ENCODE results near the gene MKRN3.
"Not testable (repeated sequence)": the region's sequence is repeated elsewhere in the genome, so short reads cannot be mapped to it uniquely, and the experiment has no call there.

MKRN3 gene

DNA sequence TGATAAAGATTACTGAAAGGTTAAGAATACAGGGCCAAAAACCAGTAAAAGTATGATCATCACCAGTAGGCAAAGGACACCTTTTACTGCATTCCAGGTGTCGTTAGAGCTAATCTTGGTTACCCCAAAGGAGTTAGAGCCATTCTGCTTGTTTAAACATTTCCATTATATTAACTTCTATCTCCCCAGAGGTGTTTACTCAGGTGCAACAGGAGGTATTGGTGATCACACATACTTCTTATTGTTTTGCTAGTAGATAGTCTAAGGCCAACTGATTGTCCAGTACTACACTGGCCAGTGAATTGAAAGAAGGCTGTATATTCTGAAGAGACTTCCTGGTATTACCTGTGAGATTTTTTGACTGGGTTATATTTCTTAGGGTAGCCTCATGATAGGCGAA is 22.8 kb downstream of the MKRN3 start:
- no peak for DNase-seq (ENCODE audit: low read depth in 2 of 2)

DNA sequence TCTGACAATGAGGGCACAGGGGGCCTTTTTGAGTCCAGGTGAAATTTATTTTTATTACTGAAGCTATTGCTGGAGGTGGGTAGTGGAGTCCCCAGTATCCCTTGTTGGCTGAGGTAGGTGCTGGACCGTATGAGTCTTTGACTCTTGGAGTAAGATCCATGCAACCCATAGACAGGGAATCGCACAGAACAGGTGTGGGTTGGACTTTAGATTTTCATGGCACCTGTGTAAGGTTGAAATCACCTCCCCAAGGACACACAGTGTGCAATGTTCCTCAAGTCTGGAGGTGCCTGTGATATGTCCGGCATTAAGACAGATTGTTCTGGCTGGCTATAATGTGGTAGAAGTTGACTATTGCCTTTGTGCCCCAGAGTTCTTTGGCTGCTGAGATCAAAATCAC is 23.5 kb downstream of the MKRN3 start:
- DNase-seq (ENCODE audit: low read depth in 2 of 2), result no peak

DNA sequence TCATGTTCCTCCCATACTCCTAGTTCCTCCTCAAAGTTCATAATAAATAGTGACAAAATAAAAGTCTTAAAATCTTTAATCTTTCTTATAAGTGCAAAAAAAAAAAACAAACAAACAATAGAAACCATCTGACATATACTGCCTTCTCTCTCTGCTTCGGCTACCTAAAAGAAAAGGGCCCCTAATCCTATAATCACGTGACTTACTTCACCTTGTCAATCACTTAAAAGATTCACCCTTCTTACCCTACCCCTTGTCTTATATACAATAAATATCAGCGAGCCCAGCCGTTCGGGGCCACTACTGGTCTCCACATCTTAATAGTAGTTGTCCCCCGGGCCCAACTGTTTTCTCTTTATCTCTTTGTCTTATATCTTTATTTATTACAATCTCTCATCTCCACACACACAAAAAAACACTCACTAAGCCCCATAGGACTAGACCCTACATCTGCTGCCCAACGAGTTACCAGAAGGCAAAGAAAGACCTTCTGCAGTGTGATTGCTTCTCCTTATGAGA is 28.8 kb downstream of the MKRN3 start:
- no peak for DNase-seq (ENCODE audit: low read depth in 2 of 2)

DNA sequence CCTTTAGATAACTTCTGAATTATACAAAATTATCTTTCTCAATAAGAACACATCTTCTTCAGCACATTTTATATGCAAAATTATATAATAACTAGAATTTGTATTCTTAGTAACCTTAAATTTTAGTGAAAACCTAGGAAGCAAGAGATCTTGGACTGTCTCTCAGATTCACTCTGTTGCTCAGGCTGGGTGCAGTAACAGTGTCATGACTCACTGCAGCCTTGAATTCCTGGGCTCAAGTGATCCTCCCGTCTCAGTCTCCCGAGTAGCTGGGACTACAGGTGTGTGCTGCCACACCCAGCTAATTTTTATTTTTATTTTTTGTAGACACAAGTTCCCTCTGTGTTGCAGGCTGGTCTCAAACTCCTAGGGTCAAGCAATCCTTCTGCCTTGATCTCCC is 29.9 kb downstream of the MKRN3 start:
- DNase-seq (ENCODE audit: low read depth in 2 of 2), result no peak

DNA sequence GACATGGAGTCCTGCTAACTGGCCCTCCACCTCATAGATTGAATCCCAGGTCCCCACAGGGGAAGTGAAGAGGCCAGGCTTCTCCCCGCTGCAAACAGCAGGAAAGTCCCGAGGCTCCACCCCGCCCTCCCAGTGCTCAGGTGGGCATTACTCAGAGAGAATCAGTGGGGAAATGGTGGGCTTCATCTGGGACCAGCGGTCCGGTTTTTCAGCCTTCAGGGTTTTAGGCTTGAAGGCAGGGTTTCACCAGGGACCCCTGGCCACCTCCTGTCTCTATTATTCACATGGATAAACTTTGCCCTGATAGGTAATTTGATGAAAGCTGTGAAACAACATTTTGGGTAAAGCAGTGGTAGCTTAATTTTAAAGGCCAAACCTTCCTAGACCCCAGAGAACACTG is 31.3 kb downstream of the MKRN3 start:
- DNase-seq (ENCODE audit: low read depth in 2 of 2), result no peak

DNA sequence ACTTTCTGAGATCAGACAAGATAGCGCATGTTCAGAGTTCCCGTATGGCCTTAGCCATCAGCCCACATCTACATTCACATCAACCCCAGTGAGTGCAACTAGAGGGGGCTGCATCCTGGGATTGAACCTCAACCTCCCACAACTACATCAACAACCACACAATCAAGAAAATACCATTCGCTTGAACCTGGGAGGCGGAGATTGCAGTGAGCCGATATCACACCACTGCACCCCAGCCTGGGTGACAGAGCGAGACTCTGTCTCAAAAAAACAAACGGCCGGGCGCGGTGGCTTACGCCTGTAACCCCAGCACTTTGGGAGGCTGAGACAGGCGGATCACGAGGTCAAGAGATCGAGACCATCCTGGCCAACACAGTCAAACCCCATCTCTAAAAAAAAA is 31.8 kb downstream of the MKRN3 start:
- DNase-seq (ENCODE audit: low read depth in 2 of 2), result not testable (repeated sequence)

DNA sequence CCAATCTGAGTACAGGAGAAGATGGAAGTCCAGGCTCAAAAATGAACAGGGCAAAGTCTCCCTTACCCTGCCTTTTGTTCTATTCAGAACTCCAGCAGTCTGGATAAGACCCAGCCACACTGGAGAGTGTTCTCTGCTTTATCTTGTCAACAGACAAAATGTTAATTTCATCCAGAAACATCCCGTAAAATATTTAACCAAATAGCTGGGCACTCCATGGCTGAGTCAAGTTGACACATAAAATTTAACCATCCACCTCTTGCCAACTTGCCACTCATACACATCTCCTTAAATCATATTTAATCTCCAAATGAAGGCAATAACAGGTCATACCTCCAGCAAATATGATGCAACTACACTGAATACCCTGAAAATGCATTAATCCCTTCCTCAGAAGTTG is 33.6 kb downstream of the MKRN3 start:
- no peak for DNase-seq (ENCODE audit: low read depth in 2 of 2)

DNA sequence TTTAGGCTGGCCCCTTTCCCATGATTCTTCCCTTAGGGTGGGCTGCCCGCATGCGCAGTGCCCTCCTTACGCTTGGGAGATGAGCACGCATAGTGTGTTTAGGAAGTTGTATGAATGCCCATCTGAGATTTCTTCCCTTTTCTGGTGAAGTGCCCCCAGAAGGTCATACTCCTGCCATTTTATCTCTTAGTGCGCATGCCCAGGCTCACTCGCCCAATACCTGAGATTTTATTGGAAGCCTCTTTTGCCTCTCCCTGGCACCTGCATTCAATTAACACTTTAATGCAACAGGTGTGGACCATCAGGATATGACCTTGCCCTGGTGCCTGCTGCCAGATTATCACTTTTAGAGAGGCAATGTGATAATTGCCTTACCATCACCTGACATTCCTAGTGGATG is 36.6 kb downstream of the MKRN3 start:
- no peak for DNase-seq (ENCODE audit: low read depth in 2 of 2)

DNA sequence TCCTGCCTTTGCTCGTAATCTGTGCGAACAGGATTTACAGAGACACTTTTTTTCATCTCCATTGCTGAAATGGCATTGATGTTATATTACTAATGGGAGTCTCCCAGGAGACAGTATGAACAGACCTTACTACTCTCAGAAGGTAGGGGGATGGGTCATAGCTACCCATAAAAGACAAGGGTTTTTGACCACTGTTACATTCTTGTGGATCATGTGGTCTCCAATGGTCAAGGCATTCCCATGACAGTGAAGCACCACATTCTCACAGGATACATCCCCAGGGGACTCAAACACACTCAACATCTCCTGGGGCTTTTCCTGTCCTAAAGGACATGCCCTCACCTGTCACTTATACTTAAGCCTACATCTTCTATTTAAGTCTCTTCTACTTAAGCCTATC is 40.8 kb downstream of the MKRN3 start:
- no peak for DNase-seq (ENCODE audit: low read depth in 2 of 2)

DNA sequence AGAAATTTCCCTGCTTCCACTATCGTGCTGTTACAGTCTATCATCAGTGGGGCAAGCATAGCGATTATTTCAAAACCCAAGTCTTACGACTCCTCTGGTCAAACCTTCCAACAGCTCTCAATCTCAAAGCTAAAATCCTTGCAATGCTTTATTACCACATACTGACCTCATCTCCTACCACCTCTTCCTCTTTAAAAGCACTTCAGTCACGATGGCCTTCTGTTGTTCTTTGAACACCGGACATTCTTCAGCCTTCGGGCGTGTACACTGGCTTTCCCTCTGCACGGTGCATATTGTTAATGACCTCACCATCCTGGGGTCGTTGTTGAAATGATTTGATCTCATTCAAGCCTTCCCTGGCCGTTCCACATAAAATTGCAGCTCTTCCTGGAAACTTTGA is 51.1 kb downstream of the MKRN3 start:
- no peak for DNase-seq (ENCODE audit: low read depth in 2 of 2)
